NCI-H510A (cell line): ENCODE results near the gene BBX.
"Not testable (repeated sequence)": the region's sequence is repeated elsewhere in the genome, so short reads cannot be mapped to it uniquely, and the experiment has no call there.

ENCODE experiments used
- DNase-seq: peaks from one replicate; lab custom pipeline; 2025; lab: John Stamatoyannopoulos, UW

The BBX gene

GRCh38 chr3:107685383-107685782 lies 162.6 kb downstream of the BBX start:
- DNase-seq = no peak

GRCh38 chr3:107687056-107687581 lies 164.4 kb downstream of the BBX start:
- no peak for DNase-seq

GRCh38 chr3:107689355-107689754 lies 166.6 kb downstream of the BBX start:
- no peak for DNase-seq

- no peak for DNase-seq
Observed at GRCh38 chr3:107690522-107691138, 167.9 kb downstream of the BBX start.

- DNase-seq = not testable (repeated sequence)
Observed at GRCh38 chr3:107691984-107692383, 169.2 kb downstream of the BBX start.

- not testable (repeated sequence) for DNase-seq
Observed at GRCh38 chr3:107697348-107697747, 174.6 kb downstream of the BBX start.

- DNase-seq = not testable (repeated sequence)
Observed at GRCh38 chr3:107697855-107698254, 175.1 kb downstream of the BBX start.

- DNase-seq = no peak
Observed at GRCh38 chr3:107699682-107700081, 176.9 kb downstream of the BBX start.

- no peak for DNase-seq
Observed at GRCh38 chr3:107701299-107701698, 178.5 kb downstream of the BBX start.

- no peak for DNase-seq
Observed at GRCh38 chr3:107704477-107704876, 181.7 kb downstream of the BBX start.

- no peak for DNase-seq
Observed at GRCh38 chr3:107705046-107705445, 182.3 kb downstream of the BBX start.

- no peak for DNase-seq
Observed at GRCh38 chr3:107710851-107711250, 188.1 kb downstream of the BBX start.

GRCh38 chr3:107716734-107717133 lies 194.0 kb downstream of the BBX start:
- no peak for DNase-seq

- no peak for DNase-seq
Observed at GRCh38 chr3:107718547-107718946, 195.8 kb downstream of the BBX start.

- no peak for DNase-seq
Observed at GRCh38 chr3:107727102-107727501, 204.3 kb downstream of the BBX start.

GRCh38 chr3:107729686-107730085 lies 206.9 kb downstream of the BBX start:
- no peak for DNase-seq

- DNase-seq = no peak
Observed at GRCh38 chr3:107734317-107734716, 211.6 kb downstream of the BBX start.

GRCh38 chr3:107737914-107738313 lies 215.2 kb downstream of the BBX start:
- DNase-seq = no peak

- no peak for DNase-seq
Observed at GRCh38 chr3:107738486-107739183, 215.9 kb downstream of the BBX start.

- DNase-seq = no peak
Observed at GRCh38 chr3:107739227-107739626, 216.5 kb downstream of the BBX start.

- no peak for DNase-seq
Observed at GRCh38 chr3:107740992-107741896, 218.5 kb downstream of the BBX start.

GRCh38 chr3:107745354-107745753 lies 222.6 kb downstream of the BBX start:
- DNase-seq = no peak
